HCT116 (cell line): ENCODE measurements around the gene G0S2. TPM values are rescaled to one million over a fixed set of nuclear protein-coding genes. Genes with fewer than 3 reads are reported as not detected.

Experiments
- ATAC-seq: fragments of 200-7000 bp; cut with Tn5 transposase; 2 replicates; pipeline ENCODE4 v1.9.1; 2020; ENCODE audit warnings: mild to moderate bottlenecking, moderate library complexity
- BruUV-seq: library from RNA; stranded (reverse); fragments of 400-500 nt; replicated peaks from 2 replicates; lab custom pipeline; 2021; lab: Mats Ljungman, UMichigan
- CTCF ChIA-PET: fragments of 300-600 bp; sonication (Branson Sonifier 250); formaldehyde crosslinking; loops from one replicate; lab custom pipeline; 2021; ENCODE audit warnings: antibody characterized with exemption; lab: Charles Lee
- POLR2A ChIA-PET: fragments of 300-600, 350-600 bp; sonication (Branson Sonifier 250); formaldehyde crosslinking; loops from one replicate; lab custom pipeline; 2021; ENCODE audit warnings: antibody characterized with exemption; lab: Charles Lee
- RAD21 ChIA-PET, 2 experiments: fragments of 300-600 bp; sonication (Branson Sonifier 250); formaldehyde crosslinking; loops; one replicate each; lab custom pipeline; 2023; ENCODE audit warnings: low total read pairs in 2 of 2; ENCODE audit not compliant: uncharacterized antibody in 2 of 2, unreplicated experiment in 2 of 2, low non-redundant PET in 1 of 2; lab: Charles Lee
- DNase-seq: peaks from one replicate; pipeline ENCODE4 v3.0.0-alpha.2; 2010; ENCODE audit warnings: low read depth, low spot score
- H2AFZ ChIP-seq: fragments of 200-600 bp; shearing (Covaris generic), sonication (generic); 2 replicates; pipeline ENCODE4 v1.6.1; 2017; ENCODE audit warnings: low read depth, mixed run types, mixed read lengths, antibody characterized with exemption, low read length; ENCODE audit not compliant: poor library complexity, severe bottlenecking
- H3K27ac ChIP-seq: 2 replicates; pipeline ENCODE4 v1.5.1; 2012; ENCODE audit warnings: low read depth, low read length
- H3K27me3 ChIP-seq: fragments of 200-600 bp; sonication (generic); 2 replicates; pipeline ENCODE4 v1.6.1; 2016; ENCODE audit warnings: mixed run types, low read length, mixed read lengths; ENCODE audit not compliant: insufficient read depth
- H3K36me3 ChIP-seq, 2 experiments: fragments of 200-500 bp in 1 of 2; fragments of 200-600 bp in 1 of 2; sonication (Bioruptor generic) in 1 of 2; sonication (generic) in 1 of 2; 2 replicates each; pipeline versions ENCODE4 v1.5.1 to v1.6.1; 2014 to 2016; ENCODE audit warnings: low read length in 2 of 2, inconsistent platforms in 1 of 2, mixed read lengths in 1 of 2, mixed run types in 1 of 2; ENCODE audit not compliant: insufficient read depth in 2 of 2, control insufficient read depth in 1 of 2
- H3K4me1 ChIP-seq, 2 experiments: fragments of 200-600 bp in 1 of 2; sonication (generic) in 1 of 2; 2 replicates each; pipeline versions ENCODE4 v1.5.1 to v1.6.1; 2012 to 2017; ENCODE audit warnings: low read length in 2 of 2, inconsistent platforms in 1 of 2, mild to moderate bottlenecking in 1 of 2, mixed read lengths in 1 of 2, mixed run types in 1 of 2, moderate library complexity in 1 of 2; ENCODE audit not compliant: insufficient read depth in 2 of 2, control insufficient read depth in 1 of 2
- H3K4me2 ChIP-seq: fragments of 200-600 bp; sonication (generic); 2 replicates; pipeline ENCODE4 v1.6.1; 2017; ENCODE audit warnings: mixed run types, low read length, mixed read lengths
- H3K4me3 ChIP-seq, 2 experiments: fragments of 200-600 bp in 1 of 2; sonication (generic) in 1 of 2; replicated peaks in 1 of 2; 2 replicates each; pipeline ENCODE4 v1.5.1; 2011 to 2016; ENCODE audit warnings: low read length in 2 of 2, control low read depth in 1 of 2, low read depth in 1 of 2, mild to moderate bottlenecking in 1 of 2, mixed read lengths in 1 of 2, mixed run types in 1 of 2
- H3K79me2 ChIP-seq: fragments of 200-600 bp; sonication (generic); 2 replicates; pipeline ENCODE4 v1.6.1; 2017; ENCODE audit warnings: mild to moderate bottlenecking, mixed run types, low read length, moderate library complexity, mixed read lengths; ENCODE audit not compliant: insufficient read depth
- H3K9ac ChIP-seq: fragments of 200-600 bp; sonication (generic); 2 replicates; pipeline ENCODE4 v1.6.1; 2016; ENCODE audit warnings: low read length, mixed read lengths
- H3K9me2 ChIP-seq: fragments of 200-600 bp; sonication (generic), shearing (Covaris generic); 2 replicates; pipeline ENCODE4 v1.6.1; 2017; ENCODE audit warnings: mixed run types, mild to moderate bottlenecking, moderate library complexity; ENCODE audit not compliant: insufficient read depth
- H3K9me3 ChIP-seq, 2 experiments: fragments of 200-500 bp in 1 of 2; fragments of 200-600 bp in 1 of 2; sonication (Bioruptor generic) in 1 of 2; sonication (generic) in 1 of 2; 2 replicates each; pipeline ENCODE4 v1.6.1; 2014 to 2017; ENCODE audit warnings: low read length in 2 of 2, mixed read lengths in 2 of 2, inconsistent platforms in 1 of 2, low read depth in 1 of 2, mild to moderate bottlenecking in 1 of 2, mixed run types in 1 of 2, moderate library complexity in 1 of 2; ENCODE audit not compliant: control insufficient read depth in 1 of 2, insufficient read depth in 1 of 2
- H4K20me1 ChIP-seq: fragments of 200-600 bp; sonication (generic), shearing (Covaris generic); 2 replicates; pipeline ENCODE4 v1.6.1; 2017; ENCODE audit warnings: mixed run types, mild to moderate bottlenecking, moderate library complexity; ENCODE audit not compliant: insufficient read depth
- CBX3 ChIP-seq: IDR thresholded peaks from 2 replicates; pipeline ENCODE4 v1.6.1; 2012; ENCODE audit warnings: low read depth
- CEBPB ChIP-seq: IDR thresholded peaks from 2 replicates; pipeline ENCODE4 v1.6.1; 2012; ENCODE audit warnings: low read depth
- EGR1 ChIP-seq: IDR thresholded peaks from 2 replicates; pipeline ENCODE4 v1.6.1; 2012; ENCODE audit warnings: low read depth
- ELF1 ChIP-seq: IDR thresholded peaks from 2 replicates; pipeline ENCODE4 v1.6.1; 2012; ENCODE audit warnings: low read depth, borderline replicate concordance
- EZH2 ChIP-seq: fragments of 200-600 bp; sonication (generic); IDR thresholded peaks from 2 replicates; pipeline ENCODE4 v1.6.1; 2017; ENCODE audit warnings: antibody characterized with exemption, mixed run types
- EZH2phosphoT487 ChIP-seq: fragments of 200-600 bp; IDR thresholded peaks from 2 replicates; pipeline ENCODE4 v1.6.1; 2018; ENCODE audit warnings: antibody characterized with exemption, borderline replicate concordance
- FOSL1 ChIP-seq: IDR thresholded peaks from 2 replicates; pipeline ENCODE4 v1.6.1; 2012; ENCODE audit warnings: low read depth
- MAX ChIP-seq: IDR thresholded peaks from 2 replicates; pipeline ENCODE4 v1.6.1; 2012
- RAD21 ChIP-seq: IDR thresholded peaks from 2 replicates; pipeline ENCODE4 v1.6.1; 2012; ENCODE audit warnings: low read depth, mild to moderate bottlenecking
- REST ChIP-seq: IDR thresholded peaks from 2 replicates; pipeline ENCODE4 v1.6.1; 2012; ENCODE audit warnings: low read depth
- SRF ChIP-seq: IDR thresholded peaks from 2 replicates; pipeline ENCODE4 v1.6.1; 2012; ENCODE audit warnings: low read depth
- TCF7L2 ChIP-seq: IDR thresholded peaks from 2 replicates; pipeline ENCODE4 v1.7.0; 2011; ENCODE audit warnings: borderline replicate concordance, inconsistent platforms; ENCODE audit not compliant: insufficient read depth, insufficient read length; ENCODE audit errors: extremely low read depth
- YY1 ChIP-seq: IDR thresholded peaks from 2 replicates; pipeline ENCODE4 v1.6.1; 2011; ENCODE audit warnings: low read length, low read depth, moderate library complexity, mild to moderate bottlenecking; ENCODE audit not compliant: insufficient replicate concordance; ENCODE audit errors: extremely low read depth
- ZBTB33 ChIP-seq: IDR thresholded peaks from 2 replicates; pipeline ENCODE4 v1.6.1; 2011; ENCODE audit warnings: mild to moderate bottlenecking, low read length, moderate library complexity; ENCODE audit not compliant: insufficient replicate concordance; ENCODE audit errors: extremely low read depth
- ZFX ChIP-seq: fragments of 450-650 bp; IDR thresholded peaks from 2 replicates; pipeline ENCODE4 v1.6.1; 2017
- intact Hi-C: fragments of 100-400 bp; cut with micrococcal nuclease; formaldehyde crosslinking; loops from 2 replicates; pipeline ENCODE4 v1.10.0; 2022
- total RNA-seq: library from RNA; stranded (reverse); gene quantifications from one replicate; pipeline ENCODE4 v1.2.1, GENCODE V29; 2021; ENCODE audit not compliant: unreplicated experiment

The G0S2 gene
- total RNA-seq, 1 experiment from 2014 or later, result not detected

DNA sequence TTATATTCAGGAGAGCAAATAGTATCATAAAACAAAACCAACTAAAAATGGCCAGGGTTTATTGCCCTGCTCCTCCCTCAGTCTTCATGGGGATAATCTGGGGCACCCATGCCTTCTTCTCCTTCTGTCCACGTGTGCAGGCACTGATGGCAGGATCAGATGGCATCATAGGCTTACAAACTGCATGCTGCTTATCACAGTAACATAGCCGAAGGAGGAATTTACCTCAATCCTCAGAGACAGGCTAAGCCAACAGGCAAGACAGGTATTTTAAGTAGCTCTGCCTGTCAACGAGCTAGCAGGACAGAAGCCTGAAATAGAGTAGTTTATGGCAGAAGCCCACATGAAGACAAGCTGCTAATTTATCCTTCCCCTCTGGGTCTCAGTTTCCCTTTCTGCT, 32.4 kb upstream of the G0S2 start:
- ATAC-seq (no peak), DNase-seq (no peak)
- TF ChIP-seq CEBPB (no peak), ELF1 (no peak), MAX (no peak), EZH2phosphoT487 (no peak)
- ChIA-PET CTCF (no interaction called here), RAD21 (no interaction called here), POLR2A (no interaction called here)
- Histone ChIP-seq H4K20me1 (no peaks in the 10 kb centered on the region), H3K9me2 (no peaks in the 10 kb centered on the region), H3K4me2 (no peak overlapping the region), H3K9ac (no peak overlapping the region), H3K36me3 (peaks cover 0 to 7% of the 10 kb centered on the region in 2 experiments; a peak in 1 of 4 replicates), H3K27me3 (no peaks in the 10 kb centered on the region), H3K79me2 (peaks cover 5% of the 10 kb centered on the region; the same call in 1 of the 2 replicates), H2AFZ (no peak overlapping the region), H3K9me3 (no peaks in the 10 kb centered on the region), H3K4me1 (peaks cover 0 to 8% of the 10 kb centered on the region in 2 experiments; a peak in 2 of 4 replicates), H3K27ac (no peak overlapping the region), H3K4me3 (no peak overlapping the region)
- intact Hi-C loops, result no loop called here
- BruUV-seq, result no TSS peak

DNA sequence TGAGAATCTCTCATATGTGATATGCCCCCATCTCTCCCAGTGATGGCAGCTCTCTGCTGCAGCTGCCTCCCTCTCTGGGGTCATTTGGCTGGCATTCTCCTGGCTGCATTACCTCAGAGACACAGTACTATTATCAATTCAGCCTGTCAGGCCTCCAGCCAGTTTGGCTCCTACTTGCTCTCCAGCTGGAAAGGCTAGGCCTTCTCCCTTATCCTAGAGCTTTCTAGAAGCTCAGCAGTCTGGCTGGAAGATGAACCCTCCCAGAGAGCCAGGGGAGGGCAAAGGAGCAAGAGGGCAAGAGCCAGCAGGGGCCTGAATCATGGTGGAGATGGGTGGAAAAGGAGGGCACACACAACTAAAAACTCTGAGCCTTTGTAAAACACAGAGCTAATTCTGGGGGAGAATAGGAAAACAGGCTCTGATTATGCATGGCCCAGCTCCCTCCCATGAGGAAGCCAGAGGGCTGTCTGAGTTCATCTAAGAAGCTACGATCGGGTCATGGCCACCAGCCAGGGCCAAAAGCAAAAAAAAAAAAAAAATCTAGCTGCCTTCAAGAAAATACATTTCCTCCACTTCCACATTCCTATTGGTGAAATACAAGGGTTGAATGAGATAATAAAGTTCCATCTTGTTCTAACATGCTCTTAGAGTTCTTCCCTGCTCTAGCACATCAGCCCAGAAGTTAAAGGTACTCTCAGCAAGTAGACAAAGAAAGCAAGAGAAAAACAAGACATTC, 31.8 kb upstream of the G0S2 start:
- no peak overlapping the region for H3K4me3 ChIP-seq
- no peaks in the 10 kb centered on the region for H3K9me3 ChIP-seq
- POLR2A ChIA-PET, result no interaction called here
- BruUV-seq, result no TSS peak
- no peak overlapping the region for H2AFZ ChIP-seq
- no peak for DNase-seq
- no peaks in the 10 kb centered on the region for H3K27me3 ChIP-seq
- intact Hi-C loops, result no loop called here
- H3K4me2 ChIP-seq, result no peak overlapping the region
- H3K27ac ChIP-seq, result no peak overlapping the region
- no peak for ATAC-seq
- H3K4me1 ChIP-seq, result peaks cover 3 to 12% of the 10 kb centered on the region in 2 experiments
- no peaks in the 10 kb centered on the region for H4K20me1 ChIP-seq
- peaks cover 5% of the 10 kb centered on the region; the same call in 1 of the 2 replicates for H3K79me2 ChIP-seq
- H3K9ac ChIP-seq, result no peak overlapping the region
- H3K36me3 ChIP-seq, result peaks cover 0 to 7% of the 10 kb centered on the region in 2 experiments; a peak in 1 of 4 replicates
- CTCF ChIA-PET, result no interaction called here
- RAD21 ChIA-PET, result no interaction called here
- H3K9me2 ChIP-seq, result no peaks in the 10 kb centered on the region
- TF ChIP-seq CBX3 (no peak), RAD21 (no peak), YY1 (no peak), ZFX (no peak), REST (no peak), TCF7L2 (no peak), SRF (no peak), ZBTB33 (no peak), EZH2 (no peak), EGR1 (no peak), FOSL1 (no peak)
